ENCODE results near the gene RCVRN.

RCVRN gene

DNA sequence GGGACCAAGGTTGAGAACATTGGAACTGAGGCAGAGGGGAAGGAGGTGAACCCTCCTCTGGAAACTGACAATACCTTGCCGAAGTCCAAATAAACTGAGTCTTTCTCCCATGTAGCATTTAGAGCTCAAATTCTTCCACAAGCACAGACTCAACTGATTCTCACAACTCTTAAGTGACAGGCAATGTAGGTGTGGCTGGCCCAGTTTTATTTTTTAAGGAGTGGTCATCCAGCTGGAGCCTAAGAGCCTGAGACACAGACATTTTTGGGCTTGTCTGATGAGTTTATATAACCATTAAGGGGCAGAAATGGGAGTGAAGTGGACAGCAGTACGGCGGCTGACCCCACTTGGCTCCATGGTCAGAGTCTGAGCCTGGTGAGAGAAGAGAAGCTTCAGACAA is 10.8 kb downstream of the RCVRN start:
- DNase-seq = no peak

DNA sequence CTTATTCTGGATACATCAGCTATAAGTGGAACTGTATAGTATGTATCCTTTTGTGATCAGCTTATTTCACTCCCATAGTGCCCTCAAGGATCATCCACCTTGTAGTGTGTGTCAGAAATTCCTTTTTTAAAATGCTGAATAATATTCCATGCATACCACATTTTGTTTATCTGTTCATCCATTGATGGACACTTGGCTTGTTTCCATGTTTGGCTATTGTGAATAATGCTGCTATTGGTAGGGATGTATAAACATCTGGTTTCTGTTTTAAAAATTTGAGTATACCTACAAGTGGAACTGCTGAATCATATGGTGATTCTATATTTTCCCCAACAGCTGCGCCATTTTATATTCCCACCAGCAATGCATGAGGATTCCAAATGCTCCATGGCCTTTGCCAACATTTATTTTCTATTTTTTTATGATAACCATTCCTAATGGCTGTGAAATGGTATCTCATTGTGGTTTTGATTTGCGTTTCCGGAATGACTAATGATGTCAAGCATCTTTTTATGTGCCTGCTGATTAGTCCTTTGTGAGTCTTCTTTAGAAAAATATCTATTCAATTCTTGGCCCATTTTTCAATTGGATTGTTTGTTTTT is 11.6 kb downstream of the RCVRN start:
- DNase-seq = no peak

DNA sequence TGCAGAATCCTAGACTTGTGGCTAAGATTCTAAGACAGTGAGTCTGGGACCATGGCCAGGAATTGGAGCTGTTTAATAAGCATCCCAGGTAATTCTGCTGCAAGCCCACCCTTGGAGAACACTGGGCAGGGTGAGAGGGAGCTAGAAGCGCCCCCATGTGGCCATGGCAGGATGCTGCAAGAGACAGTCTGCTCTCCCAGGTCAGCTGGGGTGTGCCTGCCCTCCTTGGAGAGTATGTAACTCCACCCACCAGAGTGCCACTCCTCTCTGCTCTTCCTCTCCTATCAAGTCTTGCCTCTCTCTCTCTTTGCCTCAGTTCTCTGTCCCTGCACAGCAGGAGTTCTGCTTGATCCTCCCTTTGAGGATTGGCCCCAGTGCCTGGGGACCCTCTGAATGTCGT is 14.9 kb downstream of the RCVRN start:
- no peak for DNase-seq

DNA sequence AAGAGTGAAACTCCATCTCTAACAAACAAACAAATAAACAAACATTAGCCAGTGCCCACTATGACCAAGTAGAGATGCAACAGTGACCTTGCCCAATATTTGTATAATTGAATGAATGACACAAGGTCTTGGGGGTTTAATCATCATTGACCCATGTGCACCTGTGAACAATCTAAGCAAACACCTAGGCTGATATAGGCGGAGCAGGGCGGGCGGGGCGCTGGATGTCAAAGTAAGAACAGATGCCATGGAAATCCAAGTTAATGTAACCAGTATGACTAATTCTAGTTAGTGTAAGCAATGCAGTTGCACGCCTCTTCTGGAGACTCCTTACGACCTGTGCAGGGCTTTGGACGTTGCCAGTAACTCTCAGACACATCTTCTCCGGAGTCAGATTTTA is 17.6 kb downstream of the RCVRN start:
- no peak for DNase-seq

DNA sequence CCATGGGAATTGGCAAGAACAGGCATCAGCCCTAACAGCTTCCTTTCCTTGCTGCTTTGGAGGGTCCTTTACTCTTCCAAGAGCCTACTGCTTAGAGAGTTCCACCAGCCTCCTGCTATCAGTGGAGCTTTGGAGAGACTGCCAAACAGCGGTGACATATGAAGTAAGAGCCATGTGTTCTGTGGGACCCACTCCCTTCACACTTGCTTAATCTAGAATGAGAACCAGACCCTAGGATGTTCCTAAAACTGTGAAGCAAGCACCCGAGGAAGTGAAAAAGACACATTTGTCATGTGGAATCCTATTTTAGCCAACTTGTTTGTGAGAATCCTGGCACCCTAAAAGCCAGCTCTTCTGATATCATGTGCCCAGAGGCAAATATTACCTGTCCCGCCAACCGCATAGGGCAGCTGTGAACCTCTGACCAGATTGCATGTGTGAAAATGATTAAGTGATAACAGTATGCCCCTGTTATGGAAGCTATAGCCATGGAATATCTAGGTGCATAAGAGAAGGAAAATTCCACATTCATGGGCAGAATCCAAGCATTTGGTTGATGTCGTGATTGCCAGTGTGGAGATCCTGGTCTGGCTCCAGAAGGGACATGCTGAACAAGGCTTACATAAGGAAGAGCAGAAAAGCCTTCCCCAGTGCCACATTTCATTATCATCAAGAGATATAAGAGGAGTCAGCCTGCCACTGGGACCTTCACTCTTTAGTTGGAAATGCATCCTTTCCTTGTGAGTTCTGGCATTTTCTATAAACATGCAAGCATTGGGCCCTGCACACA is 18.7 kb downstream of the RCVRN start:
- DNase-seq = no peak

DNA sequence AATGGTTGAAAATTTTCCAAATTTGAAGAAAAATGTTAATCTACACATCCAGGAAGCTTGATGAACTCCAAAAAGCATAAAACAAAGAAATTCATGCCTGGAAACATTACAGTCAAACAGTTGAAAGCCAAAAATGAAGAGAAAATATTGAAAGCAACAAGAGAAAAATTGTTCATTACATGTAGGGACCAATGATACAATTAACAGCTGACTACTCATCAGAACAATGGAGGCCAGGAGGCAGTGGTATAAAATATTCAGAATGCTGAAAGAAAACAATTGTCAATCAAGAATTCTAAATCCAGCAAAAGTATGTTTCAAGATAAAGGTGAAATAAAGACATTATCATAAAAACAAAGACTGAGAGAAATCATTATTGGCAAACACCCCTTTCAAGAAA is 21.6 kb downstream of the RCVRN start:
- DNase-seq = no peak

DNA sequence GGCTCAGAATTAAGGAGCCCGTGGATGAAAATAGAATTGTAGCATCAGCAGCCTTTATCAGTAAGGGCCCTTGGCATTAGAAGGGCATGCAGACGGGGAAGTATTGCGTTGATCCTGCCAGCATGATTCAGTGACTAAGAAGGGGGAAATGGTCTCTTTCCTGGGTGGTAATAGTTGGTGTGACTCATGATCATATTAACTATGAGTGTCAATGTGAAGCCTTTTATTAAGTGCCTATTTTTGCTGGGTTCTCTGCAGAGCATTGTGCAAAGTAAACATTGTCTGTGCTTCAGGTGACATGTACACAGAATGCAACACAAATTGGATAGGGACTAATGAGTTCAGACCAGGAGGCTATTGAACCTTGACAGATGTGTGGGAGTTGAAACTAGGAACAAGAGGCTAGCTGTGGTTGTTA is 24.5 kb downstream of the RCVRN start:
- no peak for DNase-seq

DNA sequence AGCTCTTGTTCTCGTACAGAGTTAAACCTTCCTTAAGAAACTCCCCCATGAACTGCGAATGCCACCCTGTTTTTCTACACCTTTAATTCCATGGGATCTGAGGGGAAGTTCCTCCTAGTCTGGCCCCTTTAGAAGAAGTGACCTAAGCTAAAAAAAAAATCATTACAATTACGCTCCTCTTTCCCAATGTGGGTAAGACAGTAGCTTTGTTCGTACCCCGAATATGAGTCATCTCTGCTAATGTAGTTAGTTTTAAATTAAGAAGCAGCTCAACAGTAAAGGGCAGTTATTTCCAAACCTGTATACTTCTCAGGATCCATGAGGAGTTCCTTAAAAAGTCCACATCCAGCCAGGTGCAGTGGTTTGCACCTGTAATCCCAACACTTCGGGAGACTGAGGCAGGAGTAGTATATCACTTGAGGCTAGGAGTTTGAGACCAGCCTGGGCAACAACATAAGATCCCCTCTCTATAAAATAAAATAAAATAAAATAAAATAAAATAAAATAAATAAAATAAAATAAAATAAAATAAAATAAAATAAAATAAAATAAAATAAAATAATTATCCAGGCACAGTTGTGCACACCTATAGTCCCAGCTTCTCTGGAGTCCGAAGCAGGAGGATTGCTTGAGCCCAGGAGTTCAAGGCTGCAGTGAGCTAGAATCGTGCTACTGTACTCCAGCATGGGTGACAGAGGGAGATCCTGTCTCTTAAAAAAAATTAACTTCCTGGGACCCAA is 26.1 kb downstream of the RCVRN start:
- no peak for DNase-seq

DNA sequence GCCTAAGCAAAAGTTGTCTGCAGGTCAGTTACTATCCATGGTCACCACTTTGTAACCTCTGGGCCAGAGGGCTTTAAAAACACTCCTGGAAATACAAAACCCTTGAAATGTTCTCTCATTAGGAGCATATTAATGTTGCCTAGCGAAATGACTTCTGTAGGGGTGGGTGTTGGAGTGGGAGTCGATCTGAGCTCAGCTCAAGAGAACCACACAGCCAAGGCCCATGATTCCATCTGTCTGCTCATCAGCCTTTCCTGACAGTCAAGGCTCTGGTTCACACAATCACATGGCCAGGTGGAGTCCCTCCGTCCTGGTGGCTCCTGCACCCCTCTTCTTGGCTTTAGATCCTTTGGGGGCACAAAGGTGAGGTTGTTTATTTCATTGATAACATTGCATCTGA is 26.7 kb downstream of the RCVRN start:
- DNase-seq = no peak

DNA sequence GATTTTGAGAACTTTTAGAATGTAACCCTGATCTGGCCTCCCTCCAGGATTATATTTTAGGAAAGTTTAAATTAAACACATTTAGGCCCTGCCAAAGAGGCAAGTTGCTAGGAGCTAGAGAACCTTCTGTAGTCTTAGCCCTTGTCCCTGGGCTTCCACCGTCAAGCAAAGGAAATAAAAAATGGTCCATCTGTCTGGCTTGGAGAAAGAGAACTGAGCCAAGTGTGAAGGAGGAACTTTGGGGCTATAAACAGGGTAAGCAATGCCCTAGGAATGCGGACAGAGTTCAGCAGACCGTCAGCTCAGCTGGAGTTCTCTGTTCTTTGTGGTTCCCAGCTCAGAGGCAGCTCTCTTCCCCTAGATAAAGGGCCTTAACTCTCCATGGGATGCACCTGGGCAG is 29.6 kb downstream of the RCVRN start:
- DNase-seq = no peak

DNA sequence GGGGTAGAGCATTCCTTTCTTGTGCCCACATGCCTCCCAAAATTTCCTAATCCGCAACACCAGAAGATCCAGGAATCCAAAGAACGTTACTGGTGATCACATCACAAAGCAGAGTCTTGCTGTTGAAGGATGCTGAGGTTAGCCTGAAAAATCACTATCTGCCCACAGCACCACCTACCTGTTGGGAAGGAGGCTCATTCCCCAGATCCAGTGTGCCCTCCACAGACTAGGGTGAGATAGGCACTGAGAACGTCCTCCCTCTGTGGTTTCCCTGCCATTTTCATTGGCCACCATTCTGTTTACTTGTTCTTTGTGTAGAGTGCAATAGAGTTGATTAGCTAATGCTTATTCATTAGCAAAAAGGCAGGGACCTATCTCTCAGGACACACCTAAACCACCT is 30.3 kb downstream of the RCVRN start:
- no peak for DNase-seq

DNA sequence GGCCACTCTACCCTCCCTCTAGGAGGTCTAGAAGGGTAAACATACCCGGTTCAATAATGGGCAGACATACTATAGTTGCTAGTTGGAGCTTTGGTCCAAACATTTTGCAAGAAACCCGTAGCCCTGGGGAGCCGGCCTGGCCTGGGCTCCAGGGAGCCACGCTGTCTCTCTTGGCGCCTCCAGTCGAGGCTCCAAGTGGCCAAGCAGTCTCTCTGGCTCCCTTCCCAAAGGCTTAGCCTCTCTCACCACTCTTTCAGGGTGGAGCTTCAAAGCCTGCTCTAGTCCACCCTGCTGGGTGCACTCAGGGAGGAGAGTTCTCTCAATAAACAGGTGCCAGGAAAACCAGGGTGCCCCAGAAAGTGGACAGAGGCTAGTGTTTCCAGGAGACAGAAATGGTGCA is 32.2 kb downstream of the RCVRN start:
- no peak for DNase-seq

DNA sequence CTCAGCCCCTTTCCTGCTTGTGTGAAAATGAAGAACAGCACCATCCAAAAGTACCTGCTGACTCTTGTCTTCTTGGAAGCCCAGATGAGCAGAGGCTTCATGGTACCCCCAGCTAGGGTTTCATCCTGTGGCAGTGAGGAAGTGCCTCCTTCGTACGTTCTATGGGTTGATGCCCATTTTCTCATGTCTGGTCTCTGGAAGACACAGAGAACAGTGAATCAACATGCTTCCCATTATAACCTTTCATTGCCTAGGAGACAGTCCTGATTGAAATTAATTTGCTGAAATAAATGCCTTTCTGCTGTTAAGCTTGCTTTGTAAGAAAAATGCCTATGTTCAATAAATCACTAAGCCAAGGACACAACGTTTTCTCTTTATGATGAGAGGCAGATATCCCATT is 36.5 kb downstream of the RCVRN start:
- DNase-seq = no peak

DNA sequence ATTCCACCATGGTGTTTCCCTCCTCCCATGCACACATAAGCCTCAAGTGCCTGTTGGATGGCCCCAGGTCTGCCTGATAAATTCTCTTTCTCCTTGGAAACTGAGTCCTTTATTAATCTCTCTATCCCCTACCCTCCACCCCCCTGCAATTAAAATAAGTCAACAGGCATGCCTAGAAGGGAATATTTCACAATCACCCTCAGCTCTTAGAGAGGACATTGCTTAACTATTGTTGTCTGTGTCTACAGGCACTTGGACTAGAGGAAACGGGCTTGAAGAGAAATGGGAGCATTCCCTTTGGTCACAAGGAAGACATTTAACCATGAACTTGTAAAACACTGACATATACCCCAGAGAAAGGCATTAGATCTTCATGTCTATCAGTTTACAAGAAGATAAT is 39.5 kb downstream of the RCVRN start:
- no peak for DNase-seq

DNA sequence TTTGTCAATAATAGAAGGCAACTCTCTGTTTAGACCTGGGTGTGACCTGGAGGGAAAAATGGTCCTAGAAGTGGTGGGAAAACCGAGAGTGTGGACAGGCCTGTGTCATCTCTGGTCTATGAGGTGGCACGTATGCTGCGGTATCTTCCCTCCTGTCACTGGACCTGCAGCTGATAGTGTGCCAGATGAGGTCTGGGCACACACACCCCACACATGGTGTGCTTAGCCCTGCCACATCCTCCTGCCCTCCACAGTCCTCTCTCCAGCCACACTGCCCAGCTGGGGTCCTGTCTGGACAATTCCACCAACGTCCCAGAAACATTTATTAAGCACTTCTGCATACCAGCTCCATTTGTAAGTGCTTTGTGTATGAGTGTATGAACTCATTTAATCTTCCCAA is 42.1 kb downstream of the RCVRN start:
- DNase-seq = no peak

DNA sequence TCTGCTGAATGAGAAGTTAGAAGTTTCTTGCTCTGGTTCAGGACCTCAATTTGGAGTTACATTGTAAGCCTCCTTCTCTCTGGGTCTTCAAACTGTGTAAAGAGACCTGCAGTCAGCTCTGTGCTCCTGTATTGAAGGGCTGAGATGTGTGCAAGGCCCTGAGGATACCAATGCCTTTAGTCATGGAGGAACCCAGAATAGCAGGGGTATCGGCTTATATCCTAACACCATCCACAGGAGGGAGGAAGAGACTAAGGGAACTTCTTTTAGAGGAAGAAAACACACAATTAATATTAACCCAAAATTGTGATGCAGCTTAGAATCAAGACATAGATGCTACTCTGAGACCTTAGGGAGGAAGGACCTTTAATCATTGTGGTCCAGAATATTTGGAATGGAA is 42.9 kb downstream of the RCVRN start:
- no peak for DNase-seq

DNA sequence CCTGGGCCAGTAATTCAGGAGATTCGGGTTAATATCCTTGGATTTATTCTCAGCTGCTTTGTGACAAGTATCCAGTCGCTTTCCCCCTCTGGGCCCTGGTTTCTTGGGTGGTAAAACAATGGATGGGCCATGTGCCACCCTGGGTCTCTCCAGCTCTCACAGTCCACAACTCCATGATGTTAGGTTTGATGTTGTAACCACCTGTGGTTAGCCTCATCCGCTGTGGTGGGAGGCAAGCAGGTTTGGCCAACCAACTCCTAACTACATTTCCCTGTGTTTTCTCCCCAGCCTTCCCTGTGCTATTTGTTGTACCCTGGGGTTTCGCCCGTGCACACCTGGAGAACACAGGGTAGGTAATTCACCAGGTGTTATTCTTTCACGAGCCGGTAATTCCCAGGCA is 44.2 kb downstream of the RCVRN start:
- no peak for DNase-seq

DNA sequence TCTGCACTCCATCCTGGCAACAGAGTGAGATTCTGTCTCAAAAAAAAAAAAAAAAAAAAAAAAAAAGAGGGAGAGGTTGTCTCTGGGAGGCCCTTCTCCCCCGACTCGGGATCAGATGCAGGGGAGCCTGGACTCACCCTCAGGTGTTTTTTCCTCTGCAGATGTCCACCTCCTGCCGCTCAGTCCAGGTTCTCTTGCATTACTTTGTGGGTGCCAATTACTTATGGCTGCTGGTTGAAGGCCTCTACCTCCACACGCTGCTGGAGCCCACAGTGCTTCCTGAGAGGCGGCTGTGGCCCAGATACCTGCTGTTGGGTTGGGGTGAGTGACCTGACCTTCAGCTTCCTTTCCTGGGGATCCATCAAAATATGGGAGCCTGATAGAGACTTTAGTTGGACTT is 45.3 kb downstream of the RCVRN start:
- DNase-seq = no peak

DNA sequence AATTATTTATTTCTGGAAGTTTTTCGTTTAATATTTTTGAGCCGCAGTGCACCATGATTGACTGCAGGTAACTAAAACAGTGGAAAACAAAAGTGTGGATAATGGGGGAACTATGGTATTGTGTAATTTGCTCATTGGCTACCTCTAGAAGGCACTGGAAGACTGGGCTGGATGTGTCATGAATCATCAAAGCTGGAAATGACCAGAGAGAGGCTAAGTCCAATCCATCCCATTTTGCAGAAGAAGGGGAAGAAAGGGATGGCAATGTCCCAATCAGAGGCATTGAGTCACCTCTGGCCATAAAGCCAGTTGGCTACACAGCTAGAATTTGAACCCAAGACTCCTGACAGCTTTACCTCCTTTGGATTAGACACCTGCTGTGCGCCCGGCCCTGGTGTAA is 50.0 kb downstream of the RCVRN start:
- no peak for DNase-seq

DNA sequence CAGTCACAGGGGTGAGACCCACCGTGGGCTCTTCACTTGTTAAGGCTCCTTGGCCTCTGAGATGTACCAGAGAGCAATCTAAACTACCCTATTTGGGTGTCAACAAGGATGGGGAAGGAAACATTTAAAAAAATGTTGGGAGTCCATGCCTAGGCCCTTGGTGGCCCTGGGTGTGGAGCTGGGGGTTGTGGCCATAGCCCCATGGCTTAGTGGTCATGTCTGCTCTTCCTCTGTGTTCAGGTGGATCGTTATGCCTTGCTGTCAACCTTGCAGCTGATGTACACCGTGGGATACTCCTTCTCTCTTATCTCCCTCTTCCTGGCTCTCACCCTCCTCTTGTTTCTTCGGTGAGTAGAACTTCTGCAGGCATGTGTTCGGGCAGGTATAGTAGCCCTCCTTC is 50.8 kb downstream of the RCVRN start:
- DNase-seq = no peak

DNA sequence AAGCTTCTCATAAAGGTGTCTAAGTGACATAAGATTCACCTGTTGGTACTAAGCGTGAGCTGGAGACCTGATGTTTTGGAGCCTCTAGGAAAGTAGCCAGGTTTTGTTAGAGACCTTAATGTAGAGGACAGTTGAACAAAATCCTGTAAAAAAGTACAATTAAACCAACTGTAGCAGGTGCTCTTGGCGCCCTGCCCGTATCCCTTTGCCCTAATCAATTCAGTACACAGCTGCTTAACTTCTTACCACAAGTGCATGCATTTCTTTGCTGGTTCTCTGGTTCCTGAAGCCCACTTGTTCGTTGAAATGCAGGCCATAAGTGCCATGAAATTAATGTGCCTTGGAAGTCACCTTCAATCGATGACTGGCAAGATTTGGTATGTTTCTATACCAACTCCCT is 54.9 kb downstream of the RCVRN start:
- no peak for DNase-seq
